Keratinocyte (primary cell): ENCODE data around the gene TMEM161B. TPM values are rescaled to one million over a fixed set of nuclear protein-coding genes. Genes with fewer than 3 reads are reported as not detected.

Source experiments
- DNase-seq: peaks from one replicate; pipeline ENCODE4 v3.0.0-alpha.2; 2011; ENCODE audit warnings: low read depth, missing footprints, low spot score
- FAIRE-seq: peaks from 2 replicates; lab custom pipeline; 2011; peaks lifted over from hg19 to GRCh38; lab: Jason Lieb, UNC
- H2AFZ ChIP-seq: 2 replicates; pipeline ENCODE4 v1.6.0; 2012; ENCODE audit warnings: low read length, control low read depth, inconsistent platforms; ENCODE audit not compliant: control insufficient read depth
- H3K27ac ChIP-seq: 2 replicates; pipeline ENCODE4 v1.5.1; 2011; ENCODE audit warnings: low read length; ENCODE audit not compliant: control insufficient read depth, insufficient read depth
- H3K27me3 ChIP-seq: 3 replicates; pipeline ENCODE4 v1.6.0; 2011; ENCODE audit warnings: low read length; ENCODE audit not compliant: control insufficient read depth, insufficient read depth; ENCODE audit errors: extremely low read depth
- H3K36me3 ChIP-seq, 2 experiments: 2 replicates in 1 of 2; 3 replicates in 1 of 2; pipeline ENCODE4 v1.5.1; 2011; ENCODE audit warnings: low read length in 2 of 2, mild to moderate bottlenecking in 1 of 2; ENCODE audit not compliant: control insufficient read depth in 2 of 2, insufficient read depth in 2 of 2; ENCODE audit errors: extremely low read depth in 1 of 2
- H3K4me1 ChIP-seq: 3 replicates; pipeline ENCODE4 v1.5.1; 2011; ENCODE audit warnings: low read length; ENCODE audit not compliant: control insufficient read depth, insufficient read depth; ENCODE audit errors: extremely low read depth
- H3K4me2 ChIP-seq: 3 replicates; pipeline ENCODE4 v1.6.0; 2011; ENCODE audit warnings: low read depth, low read length; ENCODE audit not compliant: control insufficient read depth, insufficient read depth; ENCODE audit errors: extremely low read depth
- H3K4me3 ChIP-seq, 3 experiments: fragments of 200-600 bp in 1 of 3; sonication (generic) in 1 of 3; 2 replicates in 2 of 3; 3 replicates in 1 of 3; pipeline ENCODE4 v1.5.1; 2011 to 2016; ENCODE audit warnings: low read length in 3 of 3, mild to moderate bottlenecking in 3 of 3, control low read depth in 2 of 3, inconsistent platforms in 1 of 3, low read depth in 1 of 3, mixed read lengths in 1 of 3, mixed run types in 1 of 3, moderate library complexity in 1 of 3; ENCODE audit not compliant: control insufficient read depth in 2 of 3, insufficient read depth in 2 of 3; ENCODE audit errors: extremely low read depth in 1 of 3
- H3K79me2 ChIP-seq: 2 replicates; pipeline ENCODE4 v1.6.0; 2012; ENCODE audit warnings: low read length; ENCODE audit not compliant: control insufficient read depth, insufficient read depth
- H3K9ac ChIP-seq: 3 replicates; pipeline ENCODE4 v1.6.0; 2011; ENCODE audit warnings: low read length; ENCODE audit not compliant: control insufficient read depth, insufficient read depth; ENCODE audit errors: extremely low read depth
- H3K9me1 ChIP-seq: 3 replicates; pipeline ENCODE4 v1.6.0; 2011; ENCODE audit warnings: low read length; ENCODE audit not compliant: control insufficient read depth, insufficient read depth; ENCODE audit errors: extremely low read depth
- H3K9me3 ChIP-seq: 2 replicates; pipeline ENCODE4 v1.5.1; 2012; ENCODE audit warnings: low read depth, low read length; ENCODE audit not compliant: control insufficient read depth
- H4K20me1 ChIP-seq: 3 replicates; pipeline ENCODE4 v1.6.0; 2011; ENCODE audit warnings: low read length; ENCODE audit not compliant: control insufficient read depth, insufficient read depth; ENCODE audit errors: extremely low read depth
- EZH2 ChIP-seq: IDR thresholded peaks from one replicate; pipeline ENCODE4 v1.6.1; 2012; ENCODE audit warnings: inconsistent platforms, mild to moderate bottlenecking, low read length, moderate library complexity
- dilution Hi-C: fragments of 300-500 bp; cut with MboI; formaldehyde crosslinking; loops from one replicate; pipeline ENCODE4 v1.7.0; 2020; ENCODE audit warnings: low sequenced_read_pairs; ENCODE audit not compliant: extremely low pct_ligation_motif_present
- polyA plus RNA-seq, 5 experiments: library from polyadenylated mRNA; depleted of rRNA in 3 of 5; stranded (reverse) in 3 of 5; stranded (forward) in 1 of 5; unstranded in 1 of 5; fragments of >200 nt; gene quantifications; 1 replicate in 1 of 5; 2 replicates in 3 of 5; 3 replicates in 1 of 5; pipeline versions ENCODE4 v1.2.1 to v1.2.3, GENCODE V29; 2011 to 2012; ENCODE audit warnings: missing spikeins in 2 of 5, low read depth in 1 of 5, low replicate concordance in 1 of 5
- TF ChIP-seq, protein P1 (sequence below), 3 experiments: IDR thresholded peaks in 1 of 3; conservative IDR thresholded peaks in 1 of 3; optimal IDR thresholded peaks in 1 of 3; 2 replicates in 2 of 3; 3 replicates in 1 of 3; pipeline versions ENCODE3 to v1.5.1; 2011; ENCODE audit warnings: low read length in 3 of 3, mild to moderate bottlenecking in 3 of 3, moderate library complexity in 2 of 3, control low read depth in 1 of 3, inconsistent platforms in 1 of 3; ENCODE audit not compliant: insufficient read depth in 2 of 3; ENCODE audit errors: extremely low read depth in 1 of 3

Gene TMEM161B
- polyA plus RNA-seq, 1 donor (not counting 4 experiments of a cell fraction or from before 2014, with no cell fraction given): 18.2 TPM

DNA sequence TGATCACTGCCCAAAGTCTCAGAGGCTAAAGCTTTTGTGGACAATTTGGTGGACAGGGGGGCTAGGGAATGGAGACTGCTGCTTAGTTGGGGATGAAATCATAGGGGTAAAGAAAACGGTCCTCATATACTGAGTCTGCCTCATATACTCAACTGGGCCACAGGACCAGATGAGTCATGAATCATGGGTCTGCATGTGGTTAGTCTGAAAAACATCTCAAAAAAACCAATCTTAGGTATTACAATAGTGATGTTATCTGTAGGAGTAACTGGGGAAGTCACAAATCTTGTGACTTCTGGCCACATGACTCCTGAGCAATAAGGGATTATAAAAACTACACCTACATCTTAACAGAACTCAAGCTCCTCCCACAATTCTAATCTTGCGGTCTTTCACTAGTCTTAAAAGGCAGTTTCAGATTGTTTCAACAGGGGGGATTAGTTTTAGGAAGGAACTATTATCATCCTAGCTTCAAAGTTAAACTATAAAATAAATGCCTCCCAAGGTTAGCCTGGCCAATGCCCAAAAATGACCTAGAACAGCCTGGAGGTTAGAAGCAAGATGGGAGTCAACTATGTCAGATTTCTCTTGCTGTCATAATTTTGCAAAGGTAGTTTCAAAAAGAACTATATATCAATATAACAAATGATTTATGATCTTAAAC, 17.5 kb downstream of the TMEM161B start:
- no peak for DNase-seq
- no peak overlapping the region for H2AFZ ChIP-seq
- no peaks in the 10 kb centered on the region for H3K27me3 ChIP-seq
- peaks cover 2% of the 10 kb centered on the region for H4K20me1 ChIP-seq
- no peak overlapping the region for H3K4me3 ChIP-seq
- H3K9me3 ChIP-seq: no peaks in the 10 kb centered on the region
- TF ChIP-seq, protein P1, sequence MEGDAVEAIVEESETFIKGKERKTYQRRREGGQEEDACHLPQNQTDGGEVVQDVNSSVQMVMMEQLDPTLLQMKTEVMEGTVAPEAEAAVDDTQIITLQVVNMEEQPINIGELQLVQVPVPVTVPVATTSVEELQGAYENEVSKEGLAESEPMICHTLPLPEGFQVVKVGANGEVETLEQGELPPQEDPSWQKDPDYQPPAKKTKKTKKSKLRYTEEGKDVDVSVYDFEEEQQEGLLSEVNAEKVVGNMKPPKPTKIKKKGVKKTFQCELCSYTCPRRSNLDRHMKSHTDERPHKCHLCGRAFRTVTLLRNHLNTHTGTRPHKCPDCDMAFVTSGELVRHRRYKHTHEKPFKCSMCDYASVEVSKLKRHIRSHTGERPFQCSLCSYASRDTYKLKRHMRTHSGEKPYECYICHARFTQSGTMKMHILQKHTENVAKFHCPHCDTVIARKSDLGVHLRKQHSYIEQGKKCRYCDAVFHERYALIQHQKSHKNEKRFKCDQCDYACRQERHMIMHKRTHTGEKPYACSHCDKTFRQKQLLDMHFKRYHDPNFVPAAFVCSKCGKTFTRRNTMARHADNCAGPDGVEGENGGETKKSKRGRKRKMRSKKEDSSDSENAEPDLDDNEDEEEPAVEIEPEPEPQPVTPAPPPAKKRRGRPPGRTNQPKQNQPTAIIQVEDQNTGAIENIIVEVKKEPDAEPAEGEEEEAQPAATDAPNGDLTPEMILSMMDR (optimal IDR thresholded peaks at IDR 0.05 in 1 of 3, IDR thresholded peaks at IDR 0.05 in 1 of 3, conservative IDR thresholded peaks at IDR 0.05 in 1 of 3; ENCODE audit: extremely low read depth in 1 of 3, insufficient read depth in 2 of 3, low read length in 3 of 3): no peak
- TF ChIP-seq EZH2: no peak
- H3K79me2 ChIP-seq: peaks cover 84% of the 10 kb centered on the region
- H3K4me2 ChIP-seq: no peak overlapping the region
- H3K27ac ChIP-seq: no peak overlapping the region
- H3K9me1 ChIP-seq: no peaks in the 10 kb centered on the region
- dilution Hi-C loops: no loop called here
- H3K9ac ChIP-seq: no peak overlapping the region
- H3K4me1 ChIP-seq: no peaks in the 10 kb centered on the region
- no peak for FAIRE-seq
- H3K36me3 ChIP-seq: no peaks in the 10 kb centered on the region

DNA sequence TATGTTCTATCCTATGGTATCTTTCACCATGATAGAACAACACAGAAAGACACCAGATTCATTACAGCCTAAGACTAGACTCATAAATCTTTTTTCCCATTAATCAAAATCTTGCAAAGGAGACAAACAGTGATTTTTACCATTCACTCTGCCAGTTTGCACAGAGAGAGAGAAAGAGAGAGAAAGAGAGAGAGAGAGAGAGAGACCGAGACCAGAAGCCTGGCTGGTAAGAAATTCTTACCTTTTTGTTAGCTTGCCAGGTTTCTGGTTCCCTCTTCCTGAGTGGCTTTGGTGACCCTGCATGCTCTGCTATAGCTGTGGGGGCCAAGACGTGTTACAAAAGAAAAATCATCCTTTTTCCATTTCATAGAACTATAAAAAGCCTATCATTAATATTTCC, 18.6 kb downstream of the TMEM161B start:
- Histone ChIP-seq H3K79me2 (peaks cover 81% of the 10 kb centered on the region), H3K4me3 (no peak overlapping the region), H3K36me3 (no peaks in the 10 kb centered on the region), H3K9ac (no peak overlapping the region), H2AFZ (no peak overlapping the region), H4K20me1 (peaks cover 2% of the 10 kb centered on the region), H3K9me3 (no peaks in the 10 kb centered on the region), H3K27me3 (no peaks in the 10 kb centered on the region), H3K9me1 (no peaks in the 10 kb centered on the region), H3K4me1 (peaks cover 5% of the 10 kb centered on the region), H3K4me2 (no peak overlapping the region), H3K27ac (no peak overlapping the region)
- no peak for FAIRE-seq
- no peak for DNase-seq
- dilution Hi-C loops: no loop called here
- no peak for TF ChIP-seq EZH2
- TF ChIP-seq, protein P1 (optimal IDR thresholded peaks at IDR 0.05 in 1 of 3, IDR thresholded peaks at IDR 0.05 in 1 of 3, conservative IDR thresholded peaks at IDR 0.05 in 1 of 3; ENCODE audit: extremely low read depth in 1 of 3, insufficient read depth in 2 of 3, low read length in 3 of 3): no peak
